Ureter (tissue), 1 donor: ENCODE measurements around the gene NOP14. TPM values are rescaled to one million over a fixed set of nuclear protein-coding genes. Genes with fewer than 3 reads are reported as not detected.
"Not testable (repeated sequence)": the region's sequence is repeated elsewhere in the genome, so short reads cannot be mapped to it uniquely, and the experiment has no call there.

Source experiments
- DNase-seq: peaks from one replicate; pipeline ENCODE4 v3.0.0-alpha.2; 2020; ENCODE audit warnings: low spot score
- total RNA-seq: library from RNA; stranded (reverse); gene quantifications from one replicate; pipeline ENCODE4 v1.2.4, GENCODE V29; 2023
- donor health status: DM: yes; HTN: yes; CAD: no.

The NOP14 gene
- total RNA-seq, result 43.0 TPM

DNA sequence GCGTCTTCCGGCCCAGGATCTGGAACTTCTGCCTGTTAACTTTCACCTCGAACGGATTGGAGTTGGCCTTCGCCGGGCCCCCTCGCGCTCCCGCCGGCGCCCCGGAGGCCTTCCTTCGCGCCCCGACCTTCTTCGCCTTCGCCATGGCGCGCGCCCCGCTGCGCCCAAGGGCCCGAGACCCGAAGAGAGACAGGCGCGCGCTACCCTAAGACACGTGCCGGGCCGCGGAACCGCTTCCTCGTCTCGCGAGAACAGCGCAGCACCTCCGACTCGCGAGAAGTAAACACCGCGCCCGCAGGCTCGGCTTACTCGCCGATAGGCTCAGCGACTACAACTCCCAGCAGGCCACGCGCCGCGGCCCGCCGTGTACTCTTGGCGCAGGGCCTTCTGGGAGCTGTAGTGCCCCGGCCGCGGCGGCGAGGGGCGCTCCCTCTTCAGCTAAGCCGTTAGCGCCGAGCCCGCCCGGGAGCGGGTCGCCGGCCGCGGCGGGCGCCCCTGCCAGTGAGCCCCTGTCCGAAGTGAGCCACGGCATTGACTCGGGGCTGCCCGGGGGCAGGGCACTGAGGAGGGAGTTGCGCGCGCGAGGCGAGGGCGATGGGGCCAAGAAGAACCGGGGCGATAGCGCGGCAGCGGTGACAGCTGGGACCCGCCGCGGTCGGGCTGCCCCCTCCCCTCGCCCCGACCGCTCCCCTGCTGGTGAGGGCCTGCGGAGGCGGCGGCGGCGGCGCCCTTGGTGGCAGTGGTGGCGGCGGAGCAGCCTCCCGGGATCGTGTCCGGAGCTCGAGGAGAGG lies at the start of gene NOP14, which contains the start of gene GRK4:
Gene NOP14 (minus strand): TSS at position 232 of the 791 bp plus-strand sequence. CDS start 87 bp downstream, at position 145.
Gene GRK4 (plus strand): TSS at position 397 of the 791 bp plus-strand sequence. CDS start 500 bp downstream, outside the sequence.
- peak; percentile 97 for DNase-seq

DNA sequence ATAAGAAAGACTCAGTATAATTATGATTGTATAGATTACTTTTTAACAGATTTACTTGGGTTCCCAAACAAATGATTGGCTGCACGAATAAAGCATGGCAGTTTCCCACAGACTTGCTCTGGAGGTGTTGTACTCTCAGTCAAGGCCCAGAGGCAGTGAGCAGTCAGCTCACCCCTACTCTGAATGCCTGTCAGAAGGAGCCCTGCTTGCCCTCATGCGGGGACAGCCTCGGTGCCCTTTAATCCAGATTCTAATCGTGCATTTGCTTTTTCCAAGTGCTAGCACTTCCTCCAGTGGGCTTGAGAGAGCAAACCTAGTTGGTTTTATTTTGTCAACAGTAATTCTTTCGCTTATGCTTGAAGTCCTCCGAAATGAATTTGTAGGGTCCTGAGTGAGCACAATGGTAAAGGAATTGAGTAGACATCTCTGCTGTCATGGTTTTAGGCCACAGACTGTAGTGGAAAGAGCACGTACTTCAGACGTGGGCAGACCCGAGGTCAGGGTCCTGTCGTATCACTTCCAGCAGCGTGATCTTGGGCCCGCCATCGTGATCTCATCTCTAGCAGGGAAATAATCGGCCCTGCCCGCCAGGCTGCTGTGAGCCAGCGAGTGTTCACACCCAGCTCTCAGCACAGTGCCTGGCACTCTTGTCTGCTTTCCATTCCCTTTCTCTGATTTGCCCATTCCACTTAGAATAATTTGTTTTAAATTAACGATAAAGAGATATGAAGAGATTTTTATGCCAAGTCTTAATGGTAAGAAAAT lies 48.4 kb upstream of the NOP14 start:
- no peak for DNase-seq

DNA sequence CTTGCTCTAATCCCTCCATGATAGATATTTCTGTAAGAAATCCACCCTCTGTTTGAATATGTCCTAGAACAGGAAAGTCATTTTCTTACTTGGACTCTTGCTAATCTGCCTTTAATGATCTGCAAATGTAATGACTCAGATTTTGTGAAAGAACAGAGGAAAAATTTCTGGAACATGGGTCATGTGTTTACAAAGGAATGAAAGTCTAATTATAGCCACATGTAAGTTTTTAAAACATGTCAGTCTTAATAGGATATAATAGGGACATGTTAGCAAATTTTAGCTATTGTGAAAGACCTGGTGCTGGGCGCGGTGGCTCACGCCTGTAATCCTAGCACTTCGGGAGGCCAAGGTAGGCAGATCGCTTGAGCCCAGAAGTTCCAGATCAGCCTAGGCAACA lies 47.8 kb upstream of the NOP14 start:
- no peak for DNase-seq

DNA sequence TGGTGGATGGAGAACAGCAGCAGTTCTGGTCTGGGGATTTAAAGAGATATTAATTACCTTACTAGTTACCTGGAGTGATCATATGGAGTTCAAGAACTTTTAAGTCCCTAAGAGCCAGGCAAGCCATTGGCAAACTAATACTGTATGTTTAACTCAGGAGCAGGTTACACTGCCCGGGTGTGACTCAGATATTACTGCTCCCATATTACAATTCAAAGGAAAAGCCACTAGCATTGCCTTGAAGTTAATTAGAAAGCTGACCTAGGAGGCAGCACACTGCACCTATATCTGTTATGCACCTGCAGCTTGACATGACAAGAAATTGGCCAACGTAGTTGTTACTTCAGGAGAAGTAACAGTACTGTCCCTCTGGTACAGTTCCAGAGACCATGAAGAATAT lies 47.4 kb upstream of the NOP14 start:
- no peak for DNase-seq

DNA sequence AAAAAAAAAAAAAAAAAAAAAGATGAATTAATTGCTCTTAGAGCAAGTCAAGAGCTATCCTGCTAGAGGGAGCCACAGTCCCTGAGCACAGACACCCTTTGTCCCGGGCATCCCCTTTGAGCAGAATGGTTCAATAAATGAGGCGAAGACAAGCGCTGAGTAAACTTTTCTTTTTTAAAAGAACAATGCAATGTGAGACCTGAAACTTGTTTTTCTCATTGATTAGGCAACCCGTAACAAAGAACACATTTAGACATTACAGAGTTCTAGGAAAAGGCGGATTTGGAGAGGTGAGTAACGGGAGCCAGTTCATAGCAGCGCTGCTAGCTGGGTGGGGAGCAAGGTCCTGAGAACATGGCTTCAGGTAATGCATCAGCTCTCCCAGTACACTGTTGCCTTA lies 46.2 kb upstream of the NOP14 start:
- DNase-seq, result no peak

DNA sequence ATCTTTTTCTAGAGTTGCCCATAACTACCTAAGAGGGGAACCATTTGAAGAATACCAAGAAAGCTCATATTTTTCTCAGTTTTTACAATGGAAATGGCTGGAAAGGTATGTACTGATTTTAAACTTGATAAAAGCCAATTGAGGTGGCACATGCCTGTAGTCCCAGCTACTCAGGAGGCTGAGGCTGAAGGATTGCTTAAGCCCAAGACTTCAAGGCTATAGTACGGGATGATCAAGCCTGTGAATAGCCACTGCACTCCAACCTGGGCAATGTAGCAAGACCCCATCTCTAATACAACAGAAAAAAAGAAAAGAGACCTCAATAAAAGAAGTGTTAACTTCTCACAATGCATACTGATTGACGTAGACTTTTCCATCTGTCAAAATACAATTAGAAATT lies 44.5 kb upstream of the NOP14 start:
- DNase-seq, result no peak

DNA sequence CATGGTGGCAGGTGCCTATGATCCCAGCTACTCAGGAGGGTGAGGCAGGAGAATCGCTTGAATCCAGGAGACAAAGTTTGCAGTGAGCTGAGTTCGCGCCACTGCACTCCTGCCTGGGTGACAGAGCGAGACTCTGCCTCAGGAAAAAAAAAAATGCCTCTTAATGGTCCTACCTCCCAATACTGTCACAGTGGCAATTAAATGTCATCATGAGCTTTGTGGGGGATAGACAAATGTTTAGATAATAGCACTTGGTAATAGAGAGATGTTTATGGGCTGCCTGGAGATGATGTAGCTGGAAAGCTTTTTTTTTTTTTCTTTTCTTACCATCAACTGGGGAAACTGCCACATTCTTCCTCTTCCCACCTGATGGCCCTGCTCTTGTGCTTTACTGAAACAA lies 33.2 kb upstream of the NOP14 start:
- DNase-seq, result no peak

DNA sequence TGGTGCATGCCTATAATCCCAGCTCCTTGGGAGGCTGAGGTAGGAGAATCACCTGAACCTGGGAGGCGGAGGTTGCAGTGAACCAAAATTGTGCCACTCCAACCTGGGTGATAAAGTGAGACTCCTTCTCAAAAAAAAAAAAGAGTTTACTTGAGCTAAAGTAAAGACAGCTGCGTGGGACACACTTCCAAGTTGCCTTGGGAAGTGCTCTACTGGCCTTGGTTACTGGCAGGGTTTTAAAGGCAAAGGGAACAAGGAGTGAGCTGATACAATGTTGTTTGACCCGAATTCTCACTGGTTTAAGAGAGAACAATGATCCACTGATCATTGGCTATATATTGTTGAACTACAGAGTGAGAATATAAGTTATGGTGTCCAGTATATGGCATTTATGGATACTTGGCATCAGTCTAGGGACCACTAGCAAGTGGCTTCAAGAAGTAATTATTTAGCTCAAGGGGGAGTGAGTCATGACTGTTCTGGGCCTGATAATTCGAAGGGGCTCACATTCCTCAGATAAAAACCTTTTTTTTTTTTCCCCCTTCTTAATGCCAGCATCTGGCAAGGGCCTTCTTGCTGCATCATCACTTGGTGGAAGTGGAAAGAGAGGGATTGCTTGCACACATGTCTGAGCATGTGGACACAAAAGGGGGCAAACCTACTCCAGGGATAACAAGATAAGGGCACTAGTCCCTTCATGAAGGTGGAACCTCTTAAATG lies 32.5 kb upstream of the NOP14 start:
- no peak for DNase-seq

DNA sequence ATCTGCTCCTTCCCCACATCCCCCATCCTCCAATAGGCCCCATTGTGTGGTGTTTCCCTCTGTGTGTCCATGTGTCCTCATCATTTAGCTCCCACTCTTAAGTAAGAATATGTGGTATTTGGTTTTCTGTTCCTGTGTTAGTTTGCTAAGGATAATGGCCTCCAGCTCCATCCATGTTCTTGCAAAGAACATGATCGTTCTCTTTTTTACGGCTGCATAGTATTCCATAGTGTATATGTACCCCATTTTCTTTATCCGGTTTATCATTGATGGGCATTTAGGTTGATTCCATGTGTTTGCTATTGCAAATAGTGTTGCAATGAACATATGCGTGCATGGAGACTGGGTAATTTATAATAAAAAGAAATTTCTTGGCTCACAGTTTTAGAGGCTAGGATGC lies 31.7 kb upstream of the NOP14 start:
- DNase-seq, result no peak

DNA sequence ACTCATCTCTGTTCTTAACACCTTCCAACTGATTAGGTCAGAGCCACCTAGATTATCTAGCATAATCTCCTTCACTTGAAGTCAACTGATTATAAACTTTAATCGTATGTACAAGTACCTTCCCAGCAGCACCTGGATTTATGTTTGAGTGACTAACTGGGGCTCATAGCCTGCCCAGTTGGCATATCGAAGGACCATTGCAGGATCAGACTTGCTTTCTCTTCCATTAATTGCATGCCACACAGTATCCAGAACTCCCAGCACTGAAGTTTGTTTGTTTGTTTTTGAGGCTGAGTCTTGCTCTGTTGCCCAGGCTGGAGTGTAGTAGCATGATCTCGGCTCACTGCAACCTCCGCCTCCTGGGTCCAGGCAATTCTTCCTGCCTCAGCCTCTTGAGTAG lies 28.0 kb upstream of the NOP14 start:
- no peak for DNase-seq

DNA sequence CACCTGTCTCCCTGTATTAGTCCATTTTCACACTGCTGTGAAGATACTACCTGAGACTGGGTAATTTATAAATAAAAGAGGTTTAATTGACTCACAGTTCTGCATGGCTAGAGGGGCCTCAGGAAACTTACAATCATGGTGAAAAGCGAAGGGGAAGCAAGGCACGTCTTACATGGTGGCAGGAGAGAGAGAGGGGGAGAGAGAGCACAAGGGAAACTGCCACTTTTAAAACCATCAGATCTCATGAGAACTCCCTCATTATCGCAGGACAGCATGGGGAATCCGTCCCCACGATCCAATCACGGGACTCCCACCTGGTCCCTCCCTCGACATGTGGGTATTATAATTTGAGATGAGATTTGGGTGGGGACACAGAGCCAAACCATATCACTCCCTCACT lies 20.5 kb upstream of the NOP14 start:
- DNase-seq, result not testable (repeated sequence)

DNA sequence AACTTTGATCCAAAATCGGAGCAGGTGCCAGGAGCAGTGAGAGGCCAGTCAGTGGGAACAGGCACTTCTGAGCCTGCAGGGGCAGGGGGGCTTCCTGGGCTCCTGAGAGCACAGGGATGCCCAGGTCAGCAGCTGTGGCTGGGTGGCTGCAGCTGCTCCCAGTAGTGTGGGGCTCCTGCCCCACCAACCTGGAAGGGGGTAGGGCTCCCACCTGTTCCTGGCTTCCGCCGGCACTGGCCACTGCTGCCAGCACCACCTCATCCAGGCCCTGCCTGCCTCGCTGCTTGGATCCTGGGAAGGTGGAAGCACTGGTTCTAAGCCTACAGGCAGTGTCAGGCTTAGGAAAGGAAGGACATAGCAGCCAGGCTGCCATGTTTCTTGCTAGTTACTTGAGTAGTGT lies 18.8 kb upstream of the NOP14 start:
- no peak for DNase-seq

DNA sequence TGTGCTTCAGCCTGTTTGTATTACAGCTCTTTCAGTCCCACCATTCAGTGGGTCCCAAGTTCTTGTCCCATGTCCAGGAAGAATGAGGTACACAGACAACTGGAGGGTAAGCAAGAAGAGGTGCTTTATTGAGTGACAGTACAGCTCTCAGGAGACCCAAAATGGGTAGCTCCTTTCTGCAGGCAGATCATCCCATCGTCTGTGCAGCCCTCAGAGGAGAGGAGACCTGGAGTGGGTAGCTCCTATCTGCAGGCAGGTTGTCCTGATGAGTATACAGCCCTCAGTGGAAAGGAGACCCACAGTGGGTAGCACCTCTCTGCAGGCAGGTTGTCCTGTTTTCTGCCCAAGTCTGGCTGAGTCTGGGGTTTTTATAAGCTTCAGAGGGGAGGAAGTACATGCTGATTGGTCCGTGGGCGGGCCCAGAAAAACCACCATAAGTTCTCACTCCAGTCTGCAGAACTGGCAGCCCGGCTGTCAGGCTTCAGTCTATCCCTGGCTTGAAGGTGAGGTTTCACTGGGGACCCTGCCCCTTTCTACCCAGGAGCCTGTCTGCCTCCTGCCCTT lies 18.1 kb upstream of the NOP14 start:
- no peak for DNase-seq

DNA sequence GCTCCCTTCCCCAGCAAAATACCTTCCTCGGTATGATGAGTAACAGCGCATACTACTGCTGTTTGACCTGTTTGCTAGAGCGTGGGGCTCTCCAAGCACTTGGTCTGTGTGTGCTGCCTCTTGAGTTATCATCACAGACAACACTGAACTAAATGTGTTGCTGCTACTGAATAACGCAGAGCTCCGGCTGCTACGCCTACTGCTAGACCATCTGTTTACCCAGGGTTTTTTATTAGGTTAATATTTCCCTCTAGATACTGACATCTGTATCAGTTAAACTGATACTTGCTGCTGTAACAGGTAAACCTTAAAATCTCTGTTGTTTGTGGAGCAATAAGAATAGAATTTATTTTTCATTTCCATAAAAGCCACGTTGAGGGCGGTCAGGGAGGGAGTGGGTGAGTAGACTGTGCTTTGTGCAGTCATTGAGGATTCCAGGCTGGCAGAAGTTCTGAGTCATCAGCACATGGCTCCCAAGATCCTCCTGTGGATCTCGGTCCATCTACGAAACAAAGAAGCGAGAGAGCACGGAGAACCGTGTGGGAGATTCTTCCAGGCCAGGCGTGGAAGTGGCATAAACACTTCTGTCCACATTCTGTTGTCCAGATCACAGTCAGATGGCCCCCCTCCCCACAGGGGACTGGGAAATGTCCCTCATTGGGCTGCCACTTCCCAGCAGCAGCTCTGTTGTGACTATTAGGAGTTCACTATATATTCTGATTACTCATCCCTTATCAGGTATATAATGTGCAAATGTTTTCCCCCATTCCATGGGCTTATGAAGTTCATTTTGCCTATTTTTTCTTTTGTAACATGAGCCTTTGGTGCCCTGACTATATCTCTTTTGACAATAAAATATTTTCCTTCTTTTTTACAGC lies 14.2 kb upstream of the NOP14 start:
- DNase-seq, result no peak

DNA sequence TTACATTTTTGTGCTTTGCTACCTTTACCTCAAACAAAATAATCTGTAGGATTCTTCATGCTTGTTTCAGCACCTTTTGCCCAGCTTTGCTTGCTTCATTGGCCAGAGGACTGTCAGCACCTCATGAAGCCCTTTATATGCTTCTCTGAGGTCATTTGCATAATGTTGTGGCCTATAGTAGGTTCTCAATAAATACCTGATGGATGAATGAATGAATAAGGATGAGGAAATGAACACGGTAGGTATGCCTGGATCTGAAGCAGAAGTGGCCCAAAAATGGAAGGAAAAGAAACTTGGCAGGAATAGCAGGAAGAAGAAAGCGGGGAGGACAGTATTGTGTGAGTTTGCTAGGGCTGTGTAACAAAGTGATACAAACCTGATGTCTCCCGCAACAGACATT lies 8.1 kb upstream of the NOP14 start:
- no peak for DNase-seq

DNA sequence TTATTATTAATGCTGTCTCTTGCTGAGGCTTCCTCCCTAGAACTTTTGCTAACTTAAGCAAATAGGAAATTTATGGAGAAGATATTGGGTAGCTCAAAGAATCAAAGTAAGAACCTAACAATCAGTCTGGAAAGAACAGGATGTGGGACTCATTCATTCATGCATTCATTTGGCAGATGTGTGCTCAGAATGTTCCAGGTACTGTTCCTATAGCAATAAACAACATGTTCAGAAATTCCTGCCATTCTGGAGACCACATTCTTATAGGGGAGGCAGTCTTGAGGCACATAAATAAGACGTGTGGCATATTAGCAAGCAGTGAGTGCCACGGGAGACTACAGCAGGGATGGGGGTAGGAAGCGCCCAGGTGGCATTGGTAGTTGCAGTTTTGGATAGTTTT lies 5.2 kb upstream of the NOP14 start:
- no peak for DNase-seq

DNA sequence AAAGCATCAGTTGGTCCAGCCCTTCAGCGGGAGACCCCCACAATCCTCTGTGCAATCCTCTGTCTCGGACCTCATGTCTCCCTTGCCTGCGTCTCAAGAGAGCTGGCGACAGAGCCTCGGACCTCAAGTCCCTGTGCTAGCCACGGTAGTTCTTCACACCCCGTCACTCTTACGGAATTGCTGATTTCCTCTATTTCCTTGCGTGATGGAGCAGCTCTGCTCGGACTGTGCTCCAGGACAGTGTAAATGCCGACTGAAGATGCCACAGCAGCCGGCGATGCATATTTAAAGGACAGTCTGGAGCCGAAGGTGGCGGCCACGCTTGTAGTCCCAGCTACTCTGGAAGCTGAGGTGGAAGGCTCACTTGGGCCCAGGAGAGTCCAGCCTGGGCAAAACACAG lies 2.1 kb upstream of the NOP14 start:
- DNase-seq, result no peak

DNA sequence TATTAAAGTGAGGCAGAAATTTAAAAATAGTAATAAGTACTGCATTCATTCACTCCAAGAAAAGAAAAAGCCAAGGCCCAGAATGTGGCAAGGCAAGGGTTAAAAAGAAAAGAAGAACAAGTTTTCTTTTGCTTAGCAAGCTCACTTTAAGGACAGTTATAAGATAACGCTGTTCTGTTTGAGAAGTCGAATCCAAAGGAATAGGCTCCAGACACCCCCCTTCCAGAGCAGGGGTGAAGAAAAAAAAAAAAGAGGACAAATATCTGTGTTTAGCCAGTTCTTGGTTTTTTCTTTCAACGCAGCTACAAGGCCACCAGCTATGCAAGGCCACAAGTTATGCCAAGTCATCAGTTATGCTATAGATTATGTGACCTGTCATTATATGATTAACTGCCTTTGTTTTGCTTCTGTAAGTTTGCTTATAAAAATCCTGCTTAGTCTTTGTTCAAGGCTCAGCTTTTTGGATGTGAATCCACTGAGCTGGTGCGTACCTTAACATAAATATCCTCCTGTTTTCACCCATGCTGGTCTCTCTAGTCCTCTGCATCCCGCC lies 1.6 kb upstream of the NOP14 start:
- no peak for DNase-seq

DNA sequence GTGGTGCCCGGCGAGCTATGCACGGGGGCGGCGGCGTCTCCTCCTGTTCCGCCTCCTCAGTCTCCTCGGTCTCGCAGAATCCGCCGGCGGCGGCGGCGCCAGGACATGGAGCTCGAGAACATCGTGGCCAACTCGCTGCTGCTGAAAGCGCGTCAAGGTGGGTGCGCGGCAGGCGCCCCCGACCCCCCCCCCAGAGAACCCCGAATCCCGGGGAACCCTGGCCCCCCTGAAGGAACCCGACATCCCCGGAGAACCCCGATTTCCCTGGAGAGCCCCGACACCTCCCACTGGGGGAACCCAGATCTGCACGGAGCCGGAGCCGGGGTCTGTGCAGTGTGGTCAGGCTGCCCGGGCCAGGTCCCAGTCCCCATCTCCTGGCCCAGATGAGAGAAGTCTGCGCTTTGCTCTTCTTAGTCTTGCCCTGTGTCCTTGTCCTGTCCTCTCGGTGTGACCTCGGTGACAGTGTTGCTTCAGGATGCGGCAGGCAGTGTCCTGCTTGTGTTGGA lies 813 bp upstream of the NOP14 start:
- no peak for DNase-seq

DNA sequence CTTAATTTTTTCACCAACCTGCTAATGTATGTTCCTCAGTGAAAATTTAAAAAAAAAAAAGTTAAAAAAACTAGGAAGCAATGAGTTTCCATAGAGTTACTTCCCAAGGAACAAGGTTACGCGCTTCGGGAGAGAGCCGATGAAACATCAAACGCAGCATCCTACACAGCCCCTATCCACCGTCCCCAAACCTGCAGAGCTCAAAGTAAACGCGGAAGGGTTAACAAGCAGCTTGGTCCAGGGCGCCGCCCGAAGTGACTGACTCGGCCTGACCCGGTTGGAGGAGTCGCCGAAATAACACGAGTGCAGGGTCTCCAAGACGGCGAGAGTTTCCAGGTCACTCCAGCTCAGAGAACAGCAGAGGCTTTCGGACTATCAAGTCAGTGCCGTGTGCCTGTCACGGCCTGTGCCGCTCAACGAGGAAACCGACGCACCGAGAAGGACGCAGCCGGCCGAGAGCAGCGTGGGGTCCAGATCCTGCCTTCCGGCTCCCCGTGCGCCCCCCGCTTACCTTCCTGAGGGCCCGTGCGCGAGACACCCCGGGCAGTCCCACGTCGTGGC lies 512 bp downstream of the NOP14 start:
- DNase-seq, result no peak
